Lung (tissue), 12 donors: ENCODE measurements around the gene MST1. TPM values are rescaled to one million over a fixed set of nuclear protein-coding genes. Genes with fewer than 3 reads are reported as not detected.

Experiments used
- ATAC-seq: fragments of 200-7000 bp; cut with Tn5 transposase; one replicate; pipeline ENCODE4 v1.9.1; 2020; ENCODE audit warnings: moderate number of reproducible peaks; ENCODE audit not compliant: insufficient read depth, low FRiP score
- DNase-seq, 3 donors: peaks; one replicate each; pipeline ENCODE4 v3.0.0-alpha.2; 2013 to 2017
- H3K27ac ChIP-seq, 2 donors: one replicate each; pipeline ENCODE4 v1.5.1; 2013; ENCODE audit warnings: mild to moderate bottlenecking in 2 of 2, moderate library complexity in 2 of 2, control low read depth in 1 of 2, inconsistent platforms in 1 of 2, low read depth in 1 of 2, low read length in 1 of 2
- H3K27me3 ChIP-seq, 3 donors: one replicate each; pipeline ENCODE4 v1.5.1; 2013; ENCODE audit warnings: low read length in 2 of 3; ENCODE audit not compliant: control insufficient read depth in 3 of 3, insufficient read depth in 3 of 3
- H3K36me3 ChIP-seq, 4 donors: one replicate each; pipeline ENCODE4 v1.5.1; 2013; ENCODE audit warnings: low read length in 4 of 4, mild to moderate bottlenecking in 1 of 4, moderate library complexity in 1 of 4; ENCODE audit not compliant: control insufficient read depth in 4 of 4, insufficient read depth in 4 of 4
- H3K4me1 ChIP-seq, 5 donors: one replicate each; pipeline ENCODE4 v1.5.1; 2013; ENCODE audit warnings: low read length in 5 of 5, mild to moderate bottlenecking in 2 of 5, moderate library complexity in 1 of 5; ENCODE audit not compliant: control insufficient read depth in 5 of 5, insufficient read depth in 5 of 5
- H3K4me3 ChIP-seq: one replicate; pipeline ENCODE4 v1.5.1; 2013; ENCODE audit warnings: mild to moderate bottlenecking, control low read depth, moderate library complexity
- H3K9ac ChIP-seq, 2 donors: one replicate each; pipeline ENCODE4 v1.5.1; 2013; ENCODE audit warnings: low read length in 2 of 2, control low read depth in 1 of 2; ENCODE audit not compliant: insufficient read depth in 1 of 2
- H3K9me3 ChIP-seq, 4 donors: one replicate each; pipeline ENCODE4 v1.5.1; 2013; ENCODE audit warnings: low read length in 3 of 4, mild to moderate bottlenecking in 1 of 4, moderate library complexity in 1 of 4; ENCODE audit not compliant: control insufficient read depth in 4 of 4, insufficient read depth in 3 of 4
- WGBS, 2 donors: extraction: QIAGEN DNeasy Blood & Tissue Kit; methylation state at CpG; one replicate each; pipeline ENCODE4 v1.1.7; 2013; 5-methylcytosine and 5-hydroxymethylcytosine counted together
- polyA plus RNA-seq, 2 donors: library from polyadenylated mRNA; stranded (reverse); fragments of 200-250 nt; gene quantifications; one replicate each; pipeline ENCODE4 v1.2.1, GENCODE V29; 2013
- total RNA-seq, 2 donors: library from RNA; depleted of rRNA in 1 of 2; stranded (reverse); fragments of >200 nt in 1 of 2; gene quantifications; one replicate each; pipeline ENCODE4 v1.2.1, GENCODE V29; 2014 to 2021
- TF ChIP-seq, protein P1 (sequence below): IDR thresholded peaks from 2 replicates; pipeline ENCODE4 v1.5.1; 2012; ENCODE audit warnings: mild to moderate bottlenecking; ENCODE audit errors: control extremely low read depth, extremely low read depth
- donor health status: control.
- donor health status: control.
- donor health status: Bipolar disorder and iron deficiency.
- donor health status: healthy.
- donor health status: DM: yes; HTN: yes; CAD: no.

The MST1 gene
- total and polyA plus RNA-seq, 4 donors = 8.3 to 27.0 (median 17.2) TPM

DNA sequence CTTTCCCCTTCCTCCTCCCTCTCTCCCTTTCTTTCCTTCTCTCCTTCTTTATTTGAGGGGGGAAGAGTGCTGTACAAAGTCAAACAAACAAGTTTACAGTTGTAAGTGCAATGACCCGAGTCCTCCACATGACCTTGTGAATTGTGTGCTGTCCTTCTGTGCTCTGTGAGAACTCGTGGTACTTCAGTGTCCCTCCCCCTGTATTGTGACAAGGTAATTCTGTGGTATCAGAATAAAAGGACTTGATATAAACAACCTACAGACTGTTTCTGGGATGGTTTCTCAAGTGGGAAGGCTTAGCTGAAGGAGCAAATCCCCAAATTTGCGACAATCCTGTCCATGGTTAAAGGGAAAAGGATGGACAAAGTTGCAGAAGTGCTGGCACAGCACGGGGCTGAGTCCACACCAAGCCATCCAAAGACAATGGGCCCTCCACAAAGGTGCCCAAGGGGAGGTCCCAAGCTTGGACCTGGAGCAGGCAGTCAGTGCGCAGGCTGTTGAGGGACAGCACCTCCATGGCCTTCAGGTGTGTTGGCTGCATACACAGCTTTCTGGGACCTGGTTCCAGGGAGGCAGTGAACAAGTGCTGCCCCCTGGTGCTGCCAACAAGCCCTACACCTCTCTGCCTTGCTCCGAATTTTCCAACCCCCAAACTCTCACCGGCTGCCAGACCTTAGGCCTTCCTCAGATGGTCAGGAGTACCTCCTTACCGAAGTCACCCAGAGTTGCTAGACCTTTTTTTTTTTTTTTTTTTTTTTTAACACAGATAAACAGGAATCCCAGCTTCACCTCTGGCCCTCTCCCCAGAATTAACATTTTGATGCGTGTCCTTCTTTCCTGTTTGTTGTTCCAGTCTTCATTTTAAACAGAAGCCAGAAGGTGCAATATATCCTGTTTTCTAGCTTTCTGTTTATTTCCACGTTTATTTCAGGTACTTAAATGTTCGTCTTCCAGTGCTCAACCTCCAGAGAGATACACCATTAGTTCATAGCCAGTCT lies 17.7 kb downstream of the MST1 start:
- no peak overlapping the region for H3K27ac ChIP-seq
- DNase-seq = peak; percentile 66 to 77 (median 71)
- H3K27me3 ChIP-seq = no peaks in the 10 kb centered on the region
- no peak overlapping the region for H3K4me3 ChIP-seq
- 42 to 48% methylated on average over 11 of the region's 11 CpGs for WGBS, 2 donors
- H3K36me3 ChIP-seq = peaks cover 0 to 8% (median 2%) of the 10 kb centered on the region in 4 donors
- no peak for ATAC-seq
- no peak overlapping the region for H3K9ac ChIP-seq
- no peaks in the 10 kb centered on the region for H3K9me3 ChIP-seq
- TF ChIP-seq, protein P1, sequence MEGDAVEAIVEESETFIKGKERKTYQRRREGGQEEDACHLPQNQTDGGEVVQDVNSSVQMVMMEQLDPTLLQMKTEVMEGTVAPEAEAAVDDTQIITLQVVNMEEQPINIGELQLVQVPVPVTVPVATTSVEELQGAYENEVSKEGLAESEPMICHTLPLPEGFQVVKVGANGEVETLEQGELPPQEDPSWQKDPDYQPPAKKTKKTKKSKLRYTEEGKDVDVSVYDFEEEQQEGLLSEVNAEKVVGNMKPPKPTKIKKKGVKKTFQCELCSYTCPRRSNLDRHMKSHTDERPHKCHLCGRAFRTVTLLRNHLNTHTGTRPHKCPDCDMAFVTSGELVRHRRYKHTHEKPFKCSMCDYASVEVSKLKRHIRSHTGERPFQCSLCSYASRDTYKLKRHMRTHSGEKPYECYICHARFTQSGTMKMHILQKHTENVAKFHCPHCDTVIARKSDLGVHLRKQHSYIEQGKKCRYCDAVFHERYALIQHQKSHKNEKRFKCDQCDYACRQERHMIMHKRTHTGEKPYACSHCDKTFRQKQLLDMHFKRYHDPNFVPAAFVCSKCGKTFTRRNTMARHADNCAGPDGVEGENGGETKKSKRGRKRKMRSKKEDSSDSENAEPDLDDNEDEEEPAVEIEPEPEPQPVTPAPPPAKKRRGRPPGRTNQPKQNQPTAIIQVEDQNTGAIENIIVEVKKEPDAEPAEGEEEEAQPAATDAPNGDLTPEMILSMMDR = peak; percentile 59
- peaks cover 0 to 15% (median 0%) of the 10 kb centered on the region in 5 donors for H3K4me1 ChIP-seq

GRCh38 chr3:49670940-49671290 lies 18.4 kb downstream of the MST1 start:
- peaks cover 0 to 15% (median 0%) of the 10 kb centered on the region in 5 donors for H3K4me1 ChIP-seq
- no peaks in the 10 kb centered on the region for H3K9me3 ChIP-seq
- ATAC-seq (no peak), DNase-seq (no peak)
- no peak overlapping the region for H3K4me3 ChIP-seq
- no peaks in the 10 kb centered on the region for H3K27me3 ChIP-seq
- no peak overlapping the region for H3K27ac ChIP-seq
- no peak overlapping the region for H3K9ac ChIP-seq
- TF ChIP-seq, protein P1 = no peak
- peaks cover 0 to 3% (median 1%) of the 10 kb centered on the region in 4 donors for H3K36me3 ChIP-seq
- 64 to 72% methylated on average over 6 of the region's 6 CpGs for WGBS, 2 donors

GRCh38 chr3:49669352-49669751 lies 19.9 kb downstream of the MST1 start:
- Histone ChIP-seq H3K4me3 (no peak overlapping the region), H3K36me3 (no peaks in the 10 kb centered on the region), H3K27ac (no peak overlapping the region), H3K9ac (no peak overlapping the region), H3K27me3 (no peaks in the 10 kb centered on the region), H3K9me3 (no peaks in the 10 kb centered on the region), H3K4me1 (peaks cover 0 to 6% (median 0%) of the 10 kb centered on the region in 5 donors)
- no peak for ATAC-seq
- TF ChIP-seq, protein P1 = no peak
- DNase-seq = no peak
- 77 to 88% methylated on average over 3 of the region's 3 CpGs for WGBS, 2 donors
